ENCODE results near the gene SMC4. TPM values are rescaled to one million over a fixed set of nuclear protein-coding genes. Genes with fewer than 3 reads are reported as not detected.

Gene SMC4
- total RNA-seq, 3 donors from 2014 or later = 36.3 to 54.1 (median 36.8) TPM

DNA sequence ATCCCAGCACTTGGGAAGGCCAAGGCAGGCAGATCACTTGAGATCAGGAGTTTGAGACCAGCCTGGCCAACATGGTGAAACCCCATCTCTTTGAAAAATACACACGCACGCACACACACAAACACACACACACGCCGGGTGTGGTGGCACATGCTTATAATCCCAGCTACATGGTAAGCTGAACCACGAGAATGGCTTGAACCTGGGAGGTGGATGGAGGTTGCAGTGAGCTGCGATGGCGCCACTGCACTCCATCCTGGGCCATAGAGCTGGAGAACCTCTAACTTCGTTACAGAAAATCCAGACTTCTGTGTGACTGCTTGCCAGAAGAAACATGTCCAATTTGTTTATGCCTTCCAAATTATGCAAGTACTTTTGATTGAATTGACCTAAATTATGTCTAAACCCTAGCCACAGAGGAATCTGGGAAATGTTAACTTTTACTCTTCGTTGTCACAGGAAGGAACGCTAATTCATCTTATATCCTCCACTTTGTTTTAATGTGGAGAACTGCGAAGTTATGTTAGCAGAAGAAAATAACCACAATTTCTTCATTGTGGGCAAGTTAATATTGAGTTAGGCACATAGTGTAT is 28.5 kb downstream of the SMC4 start:
- ATAC-seq (no peak), DNase-seq (no peak)
- H3K4me1 ChIP-seq (ENCODE audit: low read depth) = no peaks in the 10 kb centered on the region
- no peaks in the 10 kb centered on the region for H3K9me3 ChIP-seq
- H3K4me3 ChIP-seq = no peak overlapping the region
- intact Hi-C loops (cut with DNase I, micrococcal nuclease) = no loop called here
- TF ChIP-seq, protein P1, sequence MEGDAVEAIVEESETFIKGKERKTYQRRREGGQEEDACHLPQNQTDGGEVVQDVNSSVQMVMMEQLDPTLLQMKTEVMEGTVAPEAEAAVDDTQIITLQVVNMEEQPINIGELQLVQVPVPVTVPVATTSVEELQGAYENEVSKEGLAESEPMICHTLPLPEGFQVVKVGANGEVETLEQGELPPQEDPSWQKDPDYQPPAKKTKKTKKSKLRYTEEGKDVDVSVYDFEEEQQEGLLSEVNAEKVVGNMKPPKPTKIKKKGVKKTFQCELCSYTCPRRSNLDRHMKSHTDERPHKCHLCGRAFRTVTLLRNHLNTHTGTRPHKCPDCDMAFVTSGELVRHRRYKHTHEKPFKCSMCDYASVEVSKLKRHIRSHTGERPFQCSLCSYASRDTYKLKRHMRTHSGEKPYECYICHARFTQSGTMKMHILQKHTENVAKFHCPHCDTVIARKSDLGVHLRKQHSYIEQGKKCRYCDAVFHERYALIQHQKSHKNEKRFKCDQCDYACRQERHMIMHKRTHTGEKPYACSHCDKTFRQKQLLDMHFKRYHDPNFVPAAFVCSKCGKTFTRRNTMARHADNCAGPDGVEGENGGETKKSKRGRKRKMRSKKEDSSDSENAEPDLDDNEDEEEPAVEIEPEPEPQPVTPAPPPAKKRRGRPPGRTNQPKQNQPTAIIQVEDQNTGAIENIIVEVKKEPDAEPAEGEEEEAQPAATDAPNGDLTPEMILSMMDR (IDR thresholded peaks at IDR 0.05) = no peak
- H3K36me3 ChIP-seq (ENCODE audit: low read depth) = peaks cover 8% of the 10 kb centered on the region

DNA sequence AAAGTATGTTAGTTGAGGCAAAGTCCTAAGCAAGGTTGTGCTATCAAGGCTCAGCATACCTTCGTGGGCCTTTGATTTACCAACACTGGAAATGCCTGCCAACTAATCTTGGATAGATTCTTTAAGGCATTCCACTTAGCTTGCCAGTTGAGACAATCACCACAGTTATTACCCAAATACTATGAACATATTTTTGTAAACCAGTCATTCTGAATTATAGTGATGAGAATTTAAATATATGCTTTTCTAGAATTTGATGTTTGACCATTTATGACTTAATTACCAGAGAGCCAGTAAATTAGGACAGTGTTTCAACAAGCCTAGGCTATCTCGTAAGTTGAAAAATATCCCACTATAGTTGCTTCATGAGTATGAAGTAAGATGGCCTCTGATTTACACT is 34.6 kb downstream of the SMC4 start:
- DNase-seq (no peak), ATAC-seq (no peak)
- intact Hi-C loops (cut with DNase I, micrococcal nuclease) = no loop called here
- H3K9me3 ChIP-seq = no peaks in the 10 kb centered on the region
- no peak overlapping the region for H3K4me3 ChIP-seq
- TF ChIP-seq, protein P1 (IDR thresholded peaks at IDR 0.05) = no peak
- peaks cover 11% of the 10 kb centered on the region for H3K36me3 ChIP-seq (ENCODE audit: low read depth)
- H3K4me1 ChIP-seq (ENCODE audit: low read depth) = no peaks in the 10 kb centered on the region

DNA sequence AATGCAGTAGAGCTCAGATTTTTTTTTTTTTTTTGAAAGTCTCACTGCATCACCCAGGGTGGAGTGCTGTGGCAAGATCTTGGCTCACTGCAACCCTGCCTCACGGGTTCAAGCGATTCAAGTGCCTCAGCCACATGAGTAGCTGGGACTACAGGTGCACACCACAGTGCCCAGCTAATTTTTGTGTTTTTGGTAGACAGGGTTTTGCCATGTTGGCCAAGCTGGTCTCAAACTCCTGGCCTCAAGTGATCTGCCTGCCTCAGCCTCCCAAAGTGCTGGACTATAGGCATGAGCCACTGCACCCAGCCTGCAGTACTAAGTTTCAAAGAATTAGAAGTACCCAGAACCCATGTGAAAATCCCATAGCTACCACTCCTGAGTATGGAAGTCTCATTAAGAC is 35.6 kb downstream of the SMC4 start:
- intact Hi-C loops (cut with DNase I, micrococcal nuclease) = no loop called here
- H3K36me3 ChIP-seq (ENCODE audit: low read depth) = peaks cover 8% of the 10 kb centered on the region
- H3K9me3 ChIP-seq = no peaks in the 10 kb centered on the region
- DNase-seq (no peak), ATAC-seq (no peak)
- no peaks in the 10 kb centered on the region for H3K4me1 ChIP-seq (ENCODE audit: low read depth)
- no peak overlapping the region for H3K4me3 ChIP-seq
- TF ChIP-seq, protein P1 (IDR thresholded peaks at IDR 0.05) = no peak

DNA sequence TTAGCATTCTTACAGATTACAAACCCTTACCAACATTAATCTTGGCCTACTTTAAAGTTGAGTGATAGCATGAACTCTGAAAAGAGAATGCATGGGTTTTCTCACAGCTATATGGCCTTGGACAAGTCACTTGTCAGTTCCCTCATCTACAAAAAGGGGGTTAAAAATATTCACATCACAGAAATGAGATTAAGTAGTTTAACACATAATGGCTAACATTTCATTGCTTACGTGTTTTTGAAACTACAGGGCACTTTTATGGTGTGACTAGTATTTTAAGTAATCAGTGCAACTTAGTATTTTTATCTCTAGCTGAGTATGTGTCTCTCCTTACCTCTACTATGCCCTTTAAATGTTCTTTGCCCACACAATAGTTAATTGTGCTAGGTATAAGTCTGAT is 36.3 kb downstream of the SMC4 start:
- Histone ChIP-seq H3K4me3 (no peak overlapping the region), H3K4me1 (ENCODE audit: low read depth) (no peaks in the 10 kb centered on the region), H3K9me3 (no peaks in the 10 kb centered on the region), H3K36me3 (ENCODE audit: low read depth) (peaks cover 8% of the 10 kb centered on the region)
- TF ChIP-seq, protein P1 (IDR thresholded peaks at IDR 0.05) = no peak
- DNase-seq (no peak), ATAC-seq (no peak)
- intact Hi-C loops (cut with DNase I, micrococcal nuclease) = no loop called here

DNA sequence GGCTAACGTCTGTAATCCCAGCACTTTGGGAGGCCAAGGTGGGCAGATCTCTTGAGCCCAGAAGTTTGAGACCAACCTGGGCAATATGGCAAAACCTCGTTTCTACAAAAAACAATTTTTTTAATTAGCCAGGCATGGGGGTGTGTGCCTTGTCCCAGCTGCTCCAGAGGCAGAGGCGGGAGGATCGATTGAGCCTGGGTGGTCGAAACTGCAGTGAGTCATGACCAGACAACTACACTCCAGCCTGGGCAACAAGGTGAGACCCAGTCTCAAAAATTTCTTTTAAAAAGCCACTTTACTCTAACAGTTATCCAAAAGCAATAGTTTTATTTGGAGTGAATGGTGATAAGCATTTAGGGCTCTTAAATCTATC is 37.6 kb downstream of the SMC4 start:
- peaks cover 8% of the 10 kb centered on the region for H3K36me3 ChIP-seq (ENCODE audit: low read depth)
- ATAC-seq (no peak), DNase-seq (no peak)
- H3K9me3 ChIP-seq = no peaks in the 10 kb centered on the region
- no peaks in the 10 kb centered on the region for H3K4me1 ChIP-seq (ENCODE audit: low read depth)
- intact Hi-C loops (cut with DNase I, micrococcal nuclease) = no loop called here
- TF ChIP-seq, protein P1 (IDR thresholded peaks at IDR 0.05) = no peak
- no peak overlapping the region for H3K4me3 ChIP-seq

DNA sequence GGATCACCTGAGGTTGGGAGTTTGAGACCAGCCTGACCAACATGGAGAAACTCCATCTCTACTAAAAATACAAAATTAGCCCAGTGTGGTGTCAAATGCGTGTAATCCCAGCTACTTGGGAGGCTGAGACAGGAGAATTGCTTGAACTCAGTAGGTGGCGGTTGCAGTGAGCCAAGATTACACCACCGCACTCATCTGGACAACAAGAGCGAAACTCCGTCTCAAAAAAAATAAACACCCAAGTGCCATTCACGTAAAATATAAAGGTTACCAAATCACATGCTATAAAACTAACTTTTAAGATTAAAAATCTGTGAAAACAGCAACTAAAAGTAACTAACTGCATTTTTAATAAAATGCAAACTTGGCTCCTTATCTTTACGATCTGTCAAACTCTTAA is 41.2 kb downstream of the SMC4 start:
- Histone ChIP-seq H3K36me3 (ENCODE audit: low read depth) (no peaks in the 10 kb centered on the region), H3K4me3 (no peak overlapping the region), H3K4me1 (ENCODE audit: low read depth) (no peaks in the 10 kb centered on the region), H3K9me3 (no peaks in the 10 kb centered on the region)
- DNase-seq = no peak
- ATAC-seq = no peak
- intact Hi-C loops (cut with DNase I, micrococcal nuclease) = no loop called here
- TF ChIP-seq, protein P1 (IDR thresholded peaks at IDR 0.05) = no peak
